ENCODE data around the gene SLC30A2.

The SLC30A2 gene

DNA sequence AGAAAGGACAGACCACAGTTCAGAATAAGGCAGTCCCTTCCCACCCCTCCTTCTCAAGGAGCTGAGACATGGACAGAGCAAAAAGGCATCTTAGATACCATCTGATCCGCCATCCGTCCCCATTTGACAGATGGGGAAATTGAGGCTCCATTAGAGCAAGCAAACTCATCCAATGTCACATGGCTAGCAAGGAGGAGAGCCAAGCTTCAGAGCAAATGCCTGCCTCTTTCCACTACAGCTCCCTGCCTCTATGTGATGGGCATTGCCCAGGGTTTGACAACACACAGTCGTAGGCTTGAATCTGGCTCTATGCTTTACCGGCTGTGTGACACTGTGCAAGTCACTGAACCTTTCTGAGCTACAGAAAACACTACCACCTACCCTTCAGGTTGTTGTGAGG lies 3.9 kb downstream of the SLC30A2 start:
- no peak for DNase-seq (ENCODE audit: low read depth in 2 of 2)

- no peak for DNase-seq (ENCODE audit: low read depth in 2 of 2)
Observed at GRCh38 chr1:26041401-26041800, 4.5 kb downstream of the SLC30A2 start.

- DNase-seq (ENCODE audit: low read depth in 2 of 2), result no peak
Observed at GRCh38 chr1:26038904-26039303, 7.0 kb downstream of the SLC30A2 start.

GRCh38 chr1:26038477-26038876 lies 7.4 kb downstream of the SLC30A2 start:
- no peak for DNase-seq (ENCODE audit: low read depth in 2 of 2)

DNA sequence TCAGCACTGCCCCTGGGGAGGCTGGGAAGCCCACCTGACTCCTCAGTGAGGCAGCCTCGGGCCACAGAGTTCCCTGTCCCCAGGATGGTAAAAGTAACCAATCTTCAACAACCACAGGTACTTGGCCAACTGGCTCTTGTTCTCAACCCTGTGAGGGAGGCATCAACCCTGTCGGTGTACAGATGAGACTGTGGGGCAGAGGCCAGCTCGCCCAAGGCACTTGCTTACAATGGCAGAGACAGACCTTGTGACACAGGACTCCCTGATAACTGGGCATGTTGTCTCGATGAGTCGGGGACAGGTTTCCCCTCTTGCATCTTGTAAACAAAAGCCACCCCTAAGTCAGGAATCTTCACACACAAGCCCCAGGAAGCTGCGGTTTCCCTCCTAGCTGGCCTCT lies 8.0 kb downstream of the SLC30A2 start:
- no peak for DNase-seq (ENCODE audit: low read depth in 2 of 2)

DNA sequence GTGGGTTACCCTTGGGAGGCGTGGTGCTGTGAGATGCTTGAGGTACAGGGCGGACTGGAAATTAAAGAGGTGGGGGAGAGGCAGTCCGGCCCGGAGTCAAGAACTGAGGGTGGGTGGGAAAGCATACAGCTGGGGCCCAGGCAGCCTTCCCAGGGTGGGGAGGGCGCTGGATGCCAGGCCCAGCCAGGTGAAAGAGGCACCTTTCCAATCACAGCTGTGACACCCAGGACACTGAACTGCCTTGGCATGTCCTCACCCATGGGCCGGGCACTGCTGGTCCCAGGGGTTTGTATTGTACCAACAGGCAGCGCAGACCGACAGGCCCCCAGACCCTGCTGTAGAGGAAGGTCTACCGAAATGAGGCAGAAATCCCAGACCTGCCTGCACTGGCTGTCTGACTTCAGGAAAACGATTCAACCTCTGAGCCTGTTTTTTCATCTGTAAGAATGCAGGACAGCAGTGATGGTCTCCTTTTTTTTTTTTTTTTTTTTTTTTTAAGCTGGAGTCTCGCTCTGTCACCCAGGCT lies 9.1 kb downstream of the SLC30A2 start:
- DNase-seq (ENCODE audit: low read depth in 2 of 2), result no peak

DNA sequence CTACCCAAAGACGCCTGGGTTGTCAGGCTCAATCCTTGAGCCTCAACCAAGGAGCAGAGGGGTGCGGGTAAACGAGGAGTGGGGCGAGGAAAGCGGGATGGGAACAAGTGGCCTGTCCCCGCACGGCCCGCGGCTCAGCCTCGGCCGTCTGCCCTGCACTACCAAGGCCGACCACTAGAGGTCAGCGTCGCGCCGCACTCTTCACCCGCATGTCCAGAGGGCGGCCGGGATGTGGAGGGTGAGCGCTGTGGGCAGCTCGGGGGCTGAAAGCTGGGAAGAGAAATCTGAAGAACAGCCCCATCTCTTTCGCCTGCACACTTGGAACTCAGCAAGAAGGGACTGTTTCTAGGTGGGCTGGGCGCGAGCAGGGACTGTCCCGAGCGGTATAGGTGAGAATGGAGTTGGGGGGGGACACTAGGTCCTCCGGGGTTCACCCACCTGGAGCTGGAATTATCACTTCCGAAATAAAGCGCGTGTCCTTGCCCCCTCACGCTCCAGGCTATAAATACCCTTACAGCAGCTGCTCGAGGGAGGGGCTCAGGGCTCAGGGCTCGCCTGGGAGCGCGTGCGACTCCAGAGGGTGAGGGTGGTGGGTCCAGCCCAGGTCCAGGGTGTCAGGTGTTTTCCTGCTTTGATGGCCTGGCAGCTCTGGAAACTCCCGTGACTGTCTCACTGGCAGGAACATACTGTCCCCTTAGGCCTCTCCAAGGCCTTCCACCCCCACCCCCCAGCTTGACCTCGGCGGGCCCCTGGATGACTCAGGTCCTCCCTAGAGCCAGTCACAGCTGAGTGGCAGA lies 9.8 kb downstream of the SLC30A2 start:
- no peak for DNase-seq (ENCODE audit: low read depth in 2 of 2)

DNA sequence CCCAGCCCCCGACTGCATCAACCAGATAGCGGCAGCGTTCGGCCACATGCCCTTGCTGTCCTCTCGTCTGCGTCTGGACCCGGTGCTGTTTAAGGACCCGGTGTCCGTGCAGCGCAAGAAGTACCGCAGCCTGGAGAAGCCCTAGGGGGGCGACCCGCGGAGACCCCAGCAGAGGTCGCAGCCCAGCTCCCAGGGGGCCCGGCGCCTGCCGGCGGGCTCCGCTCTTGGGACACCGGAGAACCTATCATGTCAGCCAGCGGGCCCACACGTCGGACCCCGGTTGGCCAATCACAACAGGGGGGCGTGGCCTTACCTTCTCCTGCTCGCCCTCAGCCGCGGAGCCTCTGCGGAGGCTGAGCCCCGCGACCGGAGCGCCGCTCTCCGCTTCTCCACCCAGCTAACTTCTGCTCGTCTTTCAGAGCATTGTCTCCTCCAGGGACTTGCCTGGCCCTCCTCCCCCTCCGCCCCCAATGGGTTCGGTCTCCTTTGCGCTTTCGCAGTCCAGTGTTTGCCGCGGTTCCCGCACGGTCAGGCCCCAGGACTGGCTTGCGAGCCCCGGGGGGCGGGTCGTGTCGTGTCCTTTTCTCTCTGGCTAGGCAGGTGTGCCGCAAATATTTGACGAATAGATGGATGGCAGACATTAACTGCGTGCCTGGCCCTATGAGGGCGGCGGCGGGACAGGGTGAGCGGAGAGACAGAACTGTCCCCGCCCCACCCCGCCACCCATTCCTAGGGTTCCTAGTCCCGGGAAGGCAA lies 10.5 kb downstream of the SLC30A2 start:
- DNase-seq (ENCODE audit: low read depth in 2 of 2), result peak; percentile 72 to 79

DNA sequence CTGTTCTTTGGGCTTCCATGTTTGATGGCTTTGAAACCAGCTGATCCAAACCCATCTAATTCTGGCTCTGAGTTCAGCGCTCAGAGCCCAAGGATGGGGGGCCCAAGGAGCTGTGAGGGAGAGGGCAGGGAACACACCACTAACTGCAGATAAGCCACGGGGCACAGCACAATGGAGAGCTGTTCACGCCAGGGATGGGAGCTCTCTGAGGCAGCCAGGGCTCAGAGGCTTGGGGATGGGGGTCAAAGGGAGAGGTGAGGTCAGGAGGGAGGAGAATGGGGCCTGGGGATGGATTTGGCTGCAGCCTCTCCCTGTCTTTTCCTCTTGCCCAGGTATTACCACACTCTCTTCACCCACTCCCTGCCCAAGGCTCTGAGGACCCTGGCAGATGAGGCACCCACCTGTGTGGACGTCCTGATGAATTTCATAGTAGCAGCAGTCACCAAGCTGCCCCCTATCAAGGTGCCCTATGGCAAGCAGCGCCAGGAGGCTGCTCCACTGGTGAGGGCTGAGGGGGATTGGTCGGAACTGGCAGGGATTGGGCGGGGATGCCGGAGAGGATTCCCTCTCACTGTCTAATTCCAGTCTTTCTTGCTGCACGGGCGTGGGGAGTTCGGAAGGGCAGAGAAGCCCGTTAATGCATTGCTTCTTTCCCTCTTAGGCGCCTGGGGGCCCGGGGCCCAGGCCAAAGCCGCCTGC lies 11.3 kb downstream of the SLC30A2 start:
- no peak for DNase-seq (ENCODE audit: low read depth in 2 of 2)

DNA sequence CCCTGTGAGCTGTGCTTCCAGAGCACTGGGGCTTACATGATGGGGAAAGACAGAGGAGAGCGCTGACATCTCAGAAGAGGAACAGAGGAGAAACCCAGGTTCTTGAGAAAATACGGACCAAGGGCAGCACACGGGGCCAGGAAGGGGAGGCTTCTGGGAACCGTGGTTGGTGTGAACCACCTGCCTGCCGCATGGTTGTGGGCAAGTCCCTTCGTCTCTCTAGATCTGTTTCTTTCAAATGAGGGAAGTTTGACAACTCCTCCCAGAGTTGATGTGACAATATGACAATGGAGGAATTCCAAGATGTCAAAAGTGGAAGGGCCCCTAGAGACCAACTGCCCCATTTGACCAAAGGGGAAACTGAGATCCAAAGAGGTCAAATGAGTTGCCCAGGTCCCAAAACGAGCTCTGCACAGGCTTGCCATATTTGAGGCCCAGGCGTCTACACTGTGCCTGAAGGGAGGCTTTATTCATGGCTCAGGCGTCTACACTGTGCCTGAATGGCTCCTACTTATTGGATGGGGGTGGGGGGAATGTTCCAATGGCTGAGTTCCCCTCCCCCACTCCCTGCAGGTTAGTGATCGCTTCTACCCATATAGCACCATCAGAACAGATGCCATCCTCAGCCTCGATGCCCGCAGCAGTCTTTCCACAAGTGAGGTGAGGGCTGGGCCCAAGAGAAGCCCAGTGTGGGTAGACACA lies 13.1 kb downstream of the SLC30A2 start:
- no peak for DNase-seq (ENCODE audit: low read depth in 2 of 2)

GRCh38 chr1:26031611-26032220 lies 14.2 kb downstream of the SLC30A2 start:
- peak; percentile 48 to 53 for DNase-seq (ENCODE audit: low read depth in 2 of 2)

DNA sequence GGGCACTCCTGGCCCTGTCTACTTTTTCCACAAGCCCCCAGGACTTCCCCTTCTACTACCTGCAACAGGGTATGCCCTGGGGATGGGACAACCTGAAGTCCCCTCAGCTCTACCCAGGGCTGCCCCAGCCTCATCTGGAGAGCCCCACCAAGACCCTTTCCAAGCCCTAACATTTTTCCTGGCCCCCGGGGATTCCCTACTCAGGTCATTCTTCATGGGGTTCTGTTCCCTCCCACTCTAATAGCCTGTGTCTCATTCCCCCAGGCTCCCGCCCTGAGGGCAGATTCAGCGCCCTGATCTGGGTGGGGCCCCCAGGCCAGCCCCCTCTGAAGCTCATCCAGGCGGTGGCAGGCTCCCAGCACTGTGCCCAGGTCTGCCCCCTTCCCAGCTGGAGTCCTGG lies 14.7 kb downstream of the SLC30A2 start:
- no peak for DNase-seq (ENCODE audit: low read depth in 2 of 2)

DNA sequence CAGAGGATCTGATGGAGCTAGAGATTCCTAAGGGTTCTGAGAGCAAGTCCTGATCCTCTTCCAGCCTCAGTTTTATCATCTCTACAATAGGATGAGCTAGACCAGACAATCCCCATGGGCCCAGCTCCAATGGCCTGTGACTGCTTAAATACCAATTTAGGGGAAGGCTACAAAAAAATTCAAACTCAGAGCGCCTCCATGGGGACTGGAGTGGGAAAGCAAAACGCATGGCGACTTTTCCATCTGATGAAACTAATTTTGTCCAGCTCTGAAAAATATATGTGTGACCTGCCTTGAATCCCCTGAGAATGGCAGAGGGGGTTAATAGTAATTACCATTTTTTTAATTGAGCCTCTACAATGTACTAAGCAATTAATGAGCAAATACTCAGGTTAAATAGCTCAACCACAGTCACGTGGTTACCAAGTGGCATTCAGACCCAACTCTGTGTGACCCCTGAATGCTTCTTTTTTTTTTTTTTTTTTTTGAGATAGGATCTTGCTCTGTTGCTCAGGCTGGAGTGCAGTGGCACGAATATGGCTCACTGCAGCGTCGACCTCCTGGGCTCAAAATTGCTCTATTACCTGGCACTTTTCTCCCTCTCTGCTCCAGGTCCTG lies 15.9 kb downstream of the SLC30A2 start:
- DNase-seq (ENCODE audit: low read depth in 2 of 2), result no peak

DNA sequence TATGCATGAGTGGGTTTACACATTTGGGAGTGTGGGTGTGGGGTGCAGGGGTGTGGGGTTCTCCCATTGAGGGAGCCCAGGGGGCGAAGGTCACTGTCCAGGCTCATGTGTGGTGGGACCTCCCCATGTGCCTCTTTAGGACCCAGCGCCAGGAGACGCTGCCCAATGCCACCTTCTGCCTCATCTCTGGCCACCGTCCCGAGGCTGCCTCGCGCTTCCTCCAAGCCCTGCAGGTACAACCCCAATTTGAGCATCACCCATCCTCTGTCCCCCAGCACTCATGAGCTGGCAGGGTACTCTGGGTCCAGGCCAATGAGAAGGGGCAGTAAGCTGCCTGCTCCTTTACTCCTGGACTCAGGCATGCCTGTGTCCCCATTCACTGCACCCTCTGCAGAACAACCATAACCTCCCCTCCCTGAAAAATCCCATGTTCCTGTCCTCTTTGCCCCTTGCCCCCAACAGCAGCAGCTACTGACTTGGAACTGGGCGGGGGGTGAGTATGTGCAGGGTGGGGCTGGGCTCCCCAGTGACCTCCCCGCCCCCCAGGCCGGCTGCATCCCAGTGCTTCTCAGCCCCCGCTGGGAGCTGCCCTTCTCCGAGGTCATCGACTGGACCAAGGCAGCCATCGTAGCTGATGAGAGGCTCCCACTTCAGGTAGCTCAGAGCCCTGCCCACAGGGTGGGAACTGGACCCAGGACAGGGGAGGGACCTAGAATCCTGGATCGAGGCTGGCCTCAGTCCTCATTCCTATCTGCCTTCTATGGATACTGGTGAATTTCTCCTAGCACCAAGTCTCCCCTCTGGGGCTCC lies 16.7 kb downstream of the SLC30A2 start:
- DNase-seq (ENCODE audit: low read depth in 2 of 2), result no peak

DNA sequence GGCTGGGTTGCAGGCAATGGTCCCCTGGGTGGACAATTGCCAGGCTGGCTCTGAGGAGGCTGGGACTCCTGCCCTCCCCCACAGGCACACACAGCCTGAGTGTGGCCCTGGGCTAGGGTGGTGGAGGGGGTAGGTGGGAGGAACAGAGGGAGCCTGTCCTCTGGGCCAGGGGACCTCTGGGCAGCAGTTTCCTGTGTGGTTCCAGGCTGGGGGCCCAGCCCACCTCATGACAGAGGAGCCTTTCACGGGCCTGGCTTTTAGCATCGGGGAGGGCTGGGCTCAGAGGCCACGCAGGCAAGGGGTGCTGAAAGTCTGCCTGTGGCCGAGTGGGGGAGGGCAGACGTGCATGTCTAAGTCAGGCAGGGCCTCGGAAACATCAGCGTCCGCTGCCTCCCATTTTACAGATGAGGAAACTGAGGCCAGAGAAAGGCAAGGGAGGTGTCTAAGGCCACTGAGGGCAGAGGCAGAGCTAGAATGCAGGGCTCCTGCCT lies 17.4 kb downstream of the SLC30A2 start:
- DNase-seq (ENCODE audit: low read depth in 2 of 2), result no peak

- DNase-seq (ENCODE audit: low read depth in 2 of 2), result no peak
Observed at GRCh38 chr1:26027716-26028489, 18.0 kb downstream of the SLC30A2 start.

DNA sequence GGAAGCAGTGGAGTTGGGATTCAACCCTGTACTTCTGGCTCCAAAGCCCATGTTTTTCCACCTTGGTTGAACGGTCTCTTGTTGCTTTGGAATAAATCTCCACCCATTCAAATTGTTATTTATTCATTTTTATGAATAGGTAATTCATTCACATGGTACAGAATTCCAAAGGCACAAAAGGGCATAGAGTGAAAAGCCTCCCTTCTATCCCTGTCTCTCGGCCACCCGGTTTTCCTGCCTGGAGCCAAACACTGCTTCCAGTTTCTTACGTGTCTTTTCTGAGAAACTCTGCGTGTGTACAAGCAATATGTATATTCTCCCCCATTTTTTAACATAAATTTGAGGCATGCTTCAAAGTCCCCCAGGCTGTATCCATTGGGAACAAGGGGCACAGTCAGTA lies 20.4 kb downstream of the SLC30A2 start:
- DNase-seq (ENCODE audit: low read depth in 2 of 2), result no peak

DNA sequence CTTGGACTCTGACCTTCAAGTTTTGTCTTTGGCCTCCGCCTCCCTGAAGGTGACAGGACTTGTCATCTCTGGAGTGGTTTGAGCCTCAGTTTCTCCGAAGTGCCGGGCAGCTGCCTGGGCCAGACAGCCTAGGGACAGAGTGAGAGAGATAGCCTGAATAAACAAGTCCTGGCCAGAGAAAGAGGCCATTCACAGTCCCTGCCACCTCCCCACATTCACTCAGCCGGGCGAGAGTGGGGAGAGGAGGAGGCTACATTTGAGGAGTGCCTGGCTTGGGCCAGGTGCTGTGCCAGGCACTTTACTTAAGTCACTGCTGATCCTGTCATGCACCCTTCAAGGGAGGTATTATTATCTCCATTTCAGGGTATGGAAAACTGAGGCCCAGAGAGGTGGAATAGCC lies 20.9 kb downstream of the SLC30A2 start:
- no peak for DNase-seq (ENCODE audit: low read depth in 2 of 2)

DNA sequence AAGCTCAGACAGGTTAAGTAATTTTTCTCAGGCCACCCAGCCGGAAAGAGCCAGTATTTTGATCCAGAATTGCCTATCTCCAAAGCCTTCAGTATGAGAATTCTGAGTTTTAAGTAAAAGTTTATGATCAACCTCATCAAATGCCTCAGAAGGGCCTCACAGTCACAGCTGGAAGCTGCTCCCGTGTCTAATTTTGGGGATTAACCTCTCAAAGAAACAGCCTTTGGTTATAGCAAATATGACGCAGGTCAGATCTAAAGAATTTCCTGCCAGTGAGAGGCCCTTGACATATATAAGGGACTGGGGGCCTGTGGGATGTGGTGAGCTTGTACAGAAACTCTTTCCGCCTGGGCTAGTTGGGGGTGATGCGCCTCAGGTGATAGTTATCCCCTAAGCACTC lies 22.1 kb downstream of the SLC30A2 start:
- DNase-seq (ENCODE audit: low read depth in 2 of 2), result no peak
